Nephron (organoid): ENCODE results near the gene TIAM1.

ENCODE experiments used
- H3K27ac Mint-ChIP-seq, 3 experiments: 2 replicates each; pipeline ENCODE4 v1.8.0; 2020; ENCODE audit warnings: mixed read lengths in 3 of 3, mild to moderate bottlenecking in 2 of 3, moderate library complexity in 1 of 3
- H3K27me3 Mint-ChIP-seq: 2 replicates; pipeline ENCODE4 v1.8.0; 2021; ENCODE audit warnings: low read depth, mild to moderate bottlenecking, moderate library complexity, mixed read lengths
- H3K36me3 Mint-ChIP-seq: 2 replicates; pipeline ENCODE4 v1.8.0; 2020; ENCODE audit warnings: low read depth, mixed read lengths
- H3K4me1 Mint-ChIP-seq: 2 replicates; pipeline ENCODE4 v1.8.0; 2020; ENCODE audit warnings: mixed read lengths
- H3K4me3 Mint-ChIP-seq, 3 experiments: 2 replicates each; pipeline ENCODE4 v1.8.0; 2020; ENCODE audit warnings: mild to moderate bottlenecking in 3 of 3, mixed read lengths in 3 of 3, moderate library complexity in 2 of 3
- H3K9me3 Mint-ChIP-seq: 2 replicates; pipeline ENCODE4 v1.8.0; 2020; ENCODE audit warnings: mixed read lengths
- TF ChIP-seq, protein P1 (sequence below), 3 experiments: fragments of 200-600 bp; sonication (generic); IDR thresholded peaks; one replicate each; pipeline ENCODE4 v1.5.0; 2021; ENCODE audit warnings: antibody characterized with exemption in 3 of 3; ENCODE audit not compliant: unreplicated experiment in 3 of 3

TIAM1 gene

GRCh38 chr21:31090376-31090775 lies 253.7 kb downstream of the TIAM1 start:
- no peak overlapping the region for H3K4me3 Mint-ChIP-seq
- no peaks in the 10 kb centered on the region for H3K4me1 Mint-ChIP-seq
- H3K9me3 Mint-ChIP-seq: peaks cover 17% of the 10 kb centered on the region
- H3K27ac Mint-ChIP-seq: no peak overlapping the region
- H3K27me3 Mint-ChIP-seq: no peaks in the 10 kb centered on the region
- TF ChIP-seq, protein P1, sequence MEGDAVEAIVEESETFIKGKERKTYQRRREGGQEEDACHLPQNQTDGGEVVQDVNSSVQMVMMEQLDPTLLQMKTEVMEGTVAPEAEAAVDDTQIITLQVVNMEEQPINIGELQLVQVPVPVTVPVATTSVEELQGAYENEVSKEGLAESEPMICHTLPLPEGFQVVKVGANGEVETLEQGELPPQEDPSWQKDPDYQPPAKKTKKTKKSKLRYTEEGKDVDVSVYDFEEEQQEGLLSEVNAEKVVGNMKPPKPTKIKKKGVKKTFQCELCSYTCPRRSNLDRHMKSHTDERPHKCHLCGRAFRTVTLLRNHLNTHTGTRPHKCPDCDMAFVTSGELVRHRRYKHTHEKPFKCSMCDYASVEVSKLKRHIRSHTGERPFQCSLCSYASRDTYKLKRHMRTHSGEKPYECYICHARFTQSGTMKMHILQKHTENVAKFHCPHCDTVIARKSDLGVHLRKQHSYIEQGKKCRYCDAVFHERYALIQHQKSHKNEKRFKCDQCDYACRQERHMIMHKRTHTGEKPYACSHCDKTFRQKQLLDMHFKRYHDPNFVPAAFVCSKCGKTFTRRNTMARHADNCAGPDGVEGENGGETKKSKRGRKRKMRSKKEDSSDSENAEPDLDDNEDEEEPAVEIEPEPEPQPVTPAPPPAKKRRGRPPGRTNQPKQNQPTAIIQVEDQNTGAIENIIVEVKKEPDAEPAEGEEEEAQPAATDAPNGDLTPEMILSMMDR (IDR thresholded peaks at IDR 0.05; ENCODE audit: unreplicated experiment in 3 of 3): no peak
- H3K36me3 Mint-ChIP-seq: peaks cover 4% of the 10 kb centered on the region

GRCh38 chr21:31088474-31088751 lies 255.6 kb downstream of the TIAM1 start:
- Mint-ChIP-seq H3K36me3 (no peaks in the 10 kb centered on the region), H3K4me1 (no peaks in the 10 kb centered on the region), H3K4me3 (no peak overlapping the region)

GRCh38 chr21:31087639-31088473 lies 256.2 kb downstream of the TIAM1 start:
- Mint-ChIP-seq H3K9me3 (peaks cover 6% of the 10 kb centered on the region), H3K27ac (no peak overlapping the region), H3K4me1 (no peaks in the 10 kb centered on the region), H3K36me3 (no peaks in the 10 kb centered on the region), H3K27me3 (peaks cover 1% of the 10 kb centered on the region), H3K4me3 (no peak overlapping the region)
- TF ChIP-seq, protein P1 (IDR thresholded peaks at IDR 0.05; ENCODE audit: unreplicated experiment in 3 of 3): no peak

More at GRCh38 chr21:31088474-31088751, 255.6 kb downstream of the TIAM1 start:
- Mint-ChIP-seq H3K9me3 (peaks cover 6% of the 10 kb centered on the region), H3K27me3 (no peaks in the 10 kb centered on the region), H3K27ac (no peak overlapping the region)
- TF ChIP-seq, protein P1 (IDR thresholded peaks at IDR 0.05; ENCODE audit: unreplicated experiment in 3 of 3): no peak

GRCh38 chr21:31084689-31085088 lies 259.4 kb downstream of the TIAM1 start:
- Mint-ChIP-seq H3K27ac (no peak overlapping the region), H3K4me3 (no peak overlapping the region), H3K36me3 (no peaks in the 10 kb centered on the region), H3K9me3 (peaks cover 3% of the 10 kb centered on the region), H3K4me1 (no peaks in the 10 kb centered on the region), H3K27me3 (peaks cover 9% of the 10 kb centered on the region)
- TF ChIP-seq, protein P1 (IDR thresholded peaks at IDR 0.05; ENCODE audit: unreplicated experiment in 3 of 3): no peak

- Mint-ChIP-seq H3K36me3 (no peaks in the 10 kb centered on the region), H3K4me1 (no peaks in the 10 kb centered on the region)
These were observed 265.3 kb downstream of the TIAM1 start for GRCh38 chr21:31078796-31079195.

More at GRCh38 chr21:31078796-31079195, 265.3 kb downstream of the TIAM1 start:
- Mint-ChIP-seq H3K4me3 (no peak overlapping the region), H3K27ac (no peak overlapping the region), H3K9me3 (no peaks in the 10 kb centered on the region), H3K27me3 (peaks cover 9% of the 10 kb centered on the region)
- TF ChIP-seq, protein P1 (IDR thresholded peaks at IDR 0.05; ENCODE audit: unreplicated experiment in 3 of 3): no peak
